AG09309 (cell line): ENCODE measurements around the gene DNAJC15.

Experiments used
- DNase-seq: peaks from one replicate; pipeline ENCODE4 v3.0.0-alpha.2; 2010; ENCODE audit warnings: low read depth
- H3K4me3 ChIP-seq: 2 replicates; pipeline ENCODE4 v1.5.1; 2011; ENCODE audit warnings: mild to moderate bottlenecking, low read depth, low read length, moderate library complexity; ENCODE audit not compliant: control insufficient read depth
- TF ChIP-seq, protein P1 (sequence below): IDR thresholded peaks from 2 replicates; pipeline ENCODE4 v1.5.1; 2011; ENCODE audit warnings: mild to moderate bottlenecking, low read depth, low read length, inconsistent platforms; ENCODE audit not compliant: insufficient read depth, control insufficient read depth; ENCODE audit errors: missing control alignments

The DNAJC15 gene

DNA sequence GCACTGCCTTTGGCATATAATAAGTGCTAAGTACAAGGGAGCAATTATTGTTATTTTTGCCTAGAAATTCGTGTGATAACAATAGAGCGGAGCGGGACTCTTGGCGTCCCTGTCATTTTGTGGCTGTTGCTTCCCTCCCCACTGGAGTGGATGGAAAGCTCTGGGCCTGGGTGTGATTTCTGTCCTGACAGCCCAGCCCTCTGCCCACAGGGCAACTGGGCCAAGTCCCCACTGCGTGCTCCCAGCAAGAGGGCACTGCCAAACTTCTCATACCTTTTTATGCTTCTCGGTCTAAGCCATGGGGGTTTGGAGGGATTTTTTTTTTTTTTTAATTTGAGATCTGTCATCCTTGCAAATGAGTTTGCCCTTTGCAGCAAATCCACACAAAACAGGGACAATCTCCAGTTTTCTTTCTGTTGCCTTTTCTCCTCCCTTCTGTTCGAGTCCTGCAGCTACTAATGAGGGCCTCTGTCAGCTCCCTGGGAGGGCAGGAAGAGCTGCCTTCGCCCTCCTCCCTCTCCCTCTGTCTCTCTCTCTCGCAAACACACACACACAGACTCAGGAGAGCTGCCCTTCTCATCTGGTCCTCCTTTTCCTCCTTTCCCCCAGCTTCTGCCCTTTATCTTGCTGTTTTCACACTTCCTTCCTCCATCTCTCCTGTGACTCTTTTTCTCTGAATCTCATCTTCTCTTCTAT, 103.9 kb downstream of the DNAJC15 start:
- DNase-seq = no peak
- TF ChIP-seq, protein P1, sequence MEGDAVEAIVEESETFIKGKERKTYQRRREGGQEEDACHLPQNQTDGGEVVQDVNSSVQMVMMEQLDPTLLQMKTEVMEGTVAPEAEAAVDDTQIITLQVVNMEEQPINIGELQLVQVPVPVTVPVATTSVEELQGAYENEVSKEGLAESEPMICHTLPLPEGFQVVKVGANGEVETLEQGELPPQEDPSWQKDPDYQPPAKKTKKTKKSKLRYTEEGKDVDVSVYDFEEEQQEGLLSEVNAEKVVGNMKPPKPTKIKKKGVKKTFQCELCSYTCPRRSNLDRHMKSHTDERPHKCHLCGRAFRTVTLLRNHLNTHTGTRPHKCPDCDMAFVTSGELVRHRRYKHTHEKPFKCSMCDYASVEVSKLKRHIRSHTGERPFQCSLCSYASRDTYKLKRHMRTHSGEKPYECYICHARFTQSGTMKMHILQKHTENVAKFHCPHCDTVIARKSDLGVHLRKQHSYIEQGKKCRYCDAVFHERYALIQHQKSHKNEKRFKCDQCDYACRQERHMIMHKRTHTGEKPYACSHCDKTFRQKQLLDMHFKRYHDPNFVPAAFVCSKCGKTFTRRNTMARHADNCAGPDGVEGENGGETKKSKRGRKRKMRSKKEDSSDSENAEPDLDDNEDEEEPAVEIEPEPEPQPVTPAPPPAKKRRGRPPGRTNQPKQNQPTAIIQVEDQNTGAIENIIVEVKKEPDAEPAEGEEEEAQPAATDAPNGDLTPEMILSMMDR = no peak
- no peak overlapping the region for H3K4me3 ChIP-seq

DNA sequence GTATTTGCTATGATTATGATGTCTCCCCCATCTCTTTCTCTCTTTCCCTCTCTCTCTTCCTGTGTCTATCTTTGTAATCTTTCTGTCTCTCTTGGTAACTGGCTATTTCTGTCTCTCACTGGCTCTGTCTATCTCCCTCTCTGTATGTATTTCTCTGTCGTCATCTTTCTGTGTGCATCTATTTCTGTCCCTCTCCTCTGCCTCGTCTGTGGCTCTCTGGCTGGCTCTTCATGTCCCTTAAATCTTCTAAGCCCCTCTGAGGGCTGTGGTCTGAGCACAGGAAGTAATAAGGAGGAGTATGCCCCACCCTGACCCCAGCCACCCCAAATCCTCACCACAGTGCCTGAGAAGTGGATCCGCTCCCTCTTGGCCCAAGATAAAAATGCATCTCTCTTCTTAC, 104.4 kb downstream of the DNAJC15 start:
- DNase-seq = no peak
- H3K4me3 ChIP-seq = no peak overlapping the region
- TF ChIP-seq, protein P1 = no peak

DNA sequence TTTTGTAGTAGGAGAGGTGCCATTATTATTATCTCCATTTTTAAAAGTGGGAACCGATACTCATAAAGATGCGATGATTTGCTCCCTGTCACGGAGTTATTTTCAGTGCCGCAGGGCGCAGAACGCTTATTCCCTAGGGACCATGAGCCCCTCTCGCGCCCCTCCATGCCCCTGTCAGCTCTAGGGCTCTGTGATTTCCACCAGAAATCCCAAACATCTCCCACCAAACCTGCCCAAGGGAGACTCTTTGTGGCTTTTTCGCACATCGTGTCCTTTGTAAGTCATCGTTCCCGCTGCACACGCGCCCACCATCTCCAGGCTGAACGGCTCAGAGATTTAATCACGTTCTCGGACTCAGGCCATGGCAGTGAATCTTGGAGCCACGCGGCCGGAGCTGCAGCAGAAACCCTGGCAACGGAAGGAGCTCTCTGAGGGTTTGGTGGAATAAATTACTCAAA, 105.1 kb downstream of the DNAJC15 start:
- TF ChIP-seq, protein P1 = no peak
- no peak for DNase-seq
- H3K4me3 ChIP-seq = no peak overlapping the region

DNA sequence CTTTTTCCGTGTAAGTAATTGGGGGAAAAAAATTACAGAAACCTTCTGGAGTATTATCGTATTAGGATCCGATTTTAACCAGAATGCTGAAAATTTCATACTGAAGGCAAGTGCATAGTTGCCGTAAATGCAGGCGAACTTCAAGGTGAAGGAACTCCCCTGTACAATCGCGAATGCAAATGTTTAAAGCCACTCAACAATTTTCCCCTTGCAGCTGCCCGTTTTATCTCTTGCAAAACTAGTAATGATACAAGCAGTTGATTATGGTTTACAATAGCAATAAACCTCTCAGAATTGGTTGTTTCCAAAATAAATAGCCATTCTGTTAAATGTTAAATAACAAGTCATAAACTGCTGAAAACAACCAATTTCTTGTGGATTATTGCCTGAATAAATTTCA, 105.7 kb downstream of the DNAJC15 start:
- DNase-seq = no peak
- TF ChIP-seq, protein P1 = no peak
- no peak overlapping the region for H3K4me3 ChIP-seq

DNA sequence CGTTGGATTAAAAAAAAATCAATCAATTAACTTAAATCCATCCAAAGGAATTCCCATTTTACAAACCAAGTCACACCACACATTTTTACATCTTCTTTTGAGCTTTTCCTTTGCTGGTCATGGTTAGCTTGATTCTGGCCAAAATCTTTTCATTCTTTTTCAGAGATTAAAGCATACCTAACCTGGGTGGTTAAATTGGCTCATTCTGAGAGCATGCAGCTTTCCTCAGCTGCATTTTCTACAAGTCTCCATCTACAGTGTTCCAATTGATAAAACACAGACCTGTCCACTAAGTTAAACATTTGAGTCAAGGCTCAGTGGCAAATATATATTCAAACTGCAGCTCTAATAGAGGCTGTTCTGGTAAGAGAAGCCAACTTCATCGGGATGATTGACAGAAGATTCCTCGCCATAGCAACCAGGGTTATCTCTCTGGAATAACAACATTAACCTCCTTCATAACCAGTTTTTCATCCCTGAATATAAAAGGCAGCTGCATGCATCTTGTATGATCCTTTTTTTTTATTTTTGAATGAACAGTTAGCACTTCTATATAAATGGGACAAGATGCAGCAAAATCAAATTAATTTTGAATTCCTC, 106.2 kb downstream of the DNAJC15 start:
- DNase-seq = no peak
- H3K4me3 ChIP-seq = no peak overlapping the region
- TF ChIP-seq, protein P1 = no peak

DNA sequence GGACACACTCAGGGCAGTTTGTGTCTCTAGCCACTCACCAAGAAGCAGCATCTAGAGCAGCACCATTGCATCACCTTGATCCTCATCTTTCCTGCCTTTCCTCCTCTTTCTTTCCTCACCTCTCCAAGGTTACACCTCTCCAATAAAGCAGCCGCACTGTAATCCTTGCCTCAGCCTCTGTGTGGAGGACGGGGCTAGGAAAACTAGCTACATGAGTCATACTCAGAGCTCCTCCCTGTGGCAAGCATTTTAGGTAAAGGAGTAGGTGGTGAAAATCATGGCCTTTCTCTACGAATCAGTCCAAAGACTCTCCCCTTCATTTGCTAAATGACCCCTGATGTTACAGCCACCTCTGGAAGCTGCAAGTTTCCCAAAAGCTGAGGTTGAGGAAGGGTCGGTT, 108.9 kb downstream of the DNAJC15 start:
- DNase-seq = no peak
- TF ChIP-seq, protein P1 = peak; percentile 14
- no peak overlapping the region for H3K4me3 ChIP-seq
